ENCODE results near the gene IQCB1.
"Not testable (repeated sequence)": the region's sequence is repeated elsewhere in the genome, so short reads cannot be mapped to it uniquely, and the experiment has no call there.

DNA sequence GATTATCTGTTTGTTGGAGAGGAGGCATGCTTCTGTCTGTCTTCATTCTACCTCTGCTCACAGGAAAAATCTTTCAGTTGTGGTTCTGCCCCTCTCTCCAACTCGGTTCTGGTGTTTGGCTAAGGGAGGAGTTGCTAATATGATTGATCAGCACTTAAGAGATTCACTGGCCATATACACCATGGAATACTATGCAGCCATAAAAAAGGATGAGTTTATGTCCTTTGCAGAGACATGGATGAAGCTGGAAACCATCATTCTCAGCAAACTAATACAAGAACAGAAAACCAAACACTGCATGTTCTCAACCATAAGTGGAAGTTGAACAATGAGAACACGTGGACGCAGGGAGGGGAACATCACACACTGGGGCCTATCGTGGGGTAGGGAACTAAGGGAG, 59.8 kb downstream of the IQCB1 start:
- not testable (repeated sequence) for TF ChIP-seq SIN3A (IDR thresholded peaks at IDR 0.05; ENCODE audit: borderline replicate concordance, low read depth, low read length); TAF1 (IDR thresholded peaks at IDR 0.05; ENCODE audit: borderline replicate concordance, low read depth, low read length); RAD21 (IDR thresholded peaks at IDR 0.05; ENCODE audit: low read length); YY1 (IDR thresholded peaks at IDR 0.05; ENCODE audit: low read depth)
- TF ChIP-seq, protein P1, sequence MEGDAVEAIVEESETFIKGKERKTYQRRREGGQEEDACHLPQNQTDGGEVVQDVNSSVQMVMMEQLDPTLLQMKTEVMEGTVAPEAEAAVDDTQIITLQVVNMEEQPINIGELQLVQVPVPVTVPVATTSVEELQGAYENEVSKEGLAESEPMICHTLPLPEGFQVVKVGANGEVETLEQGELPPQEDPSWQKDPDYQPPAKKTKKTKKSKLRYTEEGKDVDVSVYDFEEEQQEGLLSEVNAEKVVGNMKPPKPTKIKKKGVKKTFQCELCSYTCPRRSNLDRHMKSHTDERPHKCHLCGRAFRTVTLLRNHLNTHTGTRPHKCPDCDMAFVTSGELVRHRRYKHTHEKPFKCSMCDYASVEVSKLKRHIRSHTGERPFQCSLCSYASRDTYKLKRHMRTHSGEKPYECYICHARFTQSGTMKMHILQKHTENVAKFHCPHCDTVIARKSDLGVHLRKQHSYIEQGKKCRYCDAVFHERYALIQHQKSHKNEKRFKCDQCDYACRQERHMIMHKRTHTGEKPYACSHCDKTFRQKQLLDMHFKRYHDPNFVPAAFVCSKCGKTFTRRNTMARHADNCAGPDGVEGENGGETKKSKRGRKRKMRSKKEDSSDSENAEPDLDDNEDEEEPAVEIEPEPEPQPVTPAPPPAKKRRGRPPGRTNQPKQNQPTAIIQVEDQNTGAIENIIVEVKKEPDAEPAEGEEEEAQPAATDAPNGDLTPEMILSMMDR (IDR thresholded peaks at IDR 0.05) = not testable (repeated sequence)
- TF ChIP-seq, protein P2, sequence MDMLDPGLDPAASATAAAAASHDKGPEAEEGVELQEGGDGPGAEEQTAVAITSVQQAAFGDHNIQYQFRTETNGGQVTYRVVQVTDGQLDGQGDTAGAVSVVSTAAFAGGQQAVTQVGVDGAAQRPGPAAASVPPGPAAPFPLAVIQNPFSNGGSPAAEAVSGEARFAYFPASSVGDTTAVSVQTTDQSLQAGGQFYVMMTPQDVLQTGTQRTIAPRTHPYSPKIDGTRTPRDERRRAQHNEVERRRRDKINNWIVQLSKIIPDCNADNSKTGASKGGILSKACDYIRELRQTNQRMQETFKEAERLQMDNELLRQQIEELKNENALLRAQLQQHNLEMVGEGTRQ (IDR thresholded peaks at IDR 0.05; ENCODE audit: borderline replicate concordance, low read depth, low read length) = not testable (repeated sequence)
- TF ChIP-seq, protein P3, sequence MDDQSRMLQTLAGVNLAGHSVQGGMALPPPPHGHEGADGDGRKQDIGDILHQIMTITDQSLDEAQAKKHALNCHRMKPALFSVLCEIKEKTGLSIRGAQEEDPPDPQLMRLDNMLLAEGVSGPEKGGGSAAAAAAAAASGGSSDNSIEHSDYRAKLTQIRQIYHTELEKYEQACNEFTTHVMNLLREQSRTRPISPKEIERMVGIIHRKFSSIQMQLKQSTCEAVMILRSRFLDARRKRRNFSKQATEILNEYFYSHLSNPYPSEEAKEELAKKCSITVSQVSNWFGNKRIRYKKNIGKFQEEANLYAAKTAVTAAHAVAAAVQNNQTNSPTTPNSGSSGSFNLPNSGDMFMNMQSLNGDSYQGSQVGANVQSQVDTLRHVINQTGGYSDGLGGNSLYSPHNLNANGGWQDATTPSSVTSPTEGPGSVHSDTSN (IDR thresholded peaks at IDR 0.05) = not testable (repeated sequence)

Data from SK-N-SH (cell line).